ENCODE data around the gene CA11. TPM values are rescaled to one million over a fixed set of nuclear protein-coding genes. Genes with fewer than 3 reads are reported as not detected.
"Not testable (repeated sequence)": the region's sequence is repeated elsewhere in the genome, so short reads cannot be mapped to it uniquely, and the experiment has no call there.

The CA11 gene
- total RNA-seq, 1 donor from 2014 or later, result 12.6 TPM

DNA sequence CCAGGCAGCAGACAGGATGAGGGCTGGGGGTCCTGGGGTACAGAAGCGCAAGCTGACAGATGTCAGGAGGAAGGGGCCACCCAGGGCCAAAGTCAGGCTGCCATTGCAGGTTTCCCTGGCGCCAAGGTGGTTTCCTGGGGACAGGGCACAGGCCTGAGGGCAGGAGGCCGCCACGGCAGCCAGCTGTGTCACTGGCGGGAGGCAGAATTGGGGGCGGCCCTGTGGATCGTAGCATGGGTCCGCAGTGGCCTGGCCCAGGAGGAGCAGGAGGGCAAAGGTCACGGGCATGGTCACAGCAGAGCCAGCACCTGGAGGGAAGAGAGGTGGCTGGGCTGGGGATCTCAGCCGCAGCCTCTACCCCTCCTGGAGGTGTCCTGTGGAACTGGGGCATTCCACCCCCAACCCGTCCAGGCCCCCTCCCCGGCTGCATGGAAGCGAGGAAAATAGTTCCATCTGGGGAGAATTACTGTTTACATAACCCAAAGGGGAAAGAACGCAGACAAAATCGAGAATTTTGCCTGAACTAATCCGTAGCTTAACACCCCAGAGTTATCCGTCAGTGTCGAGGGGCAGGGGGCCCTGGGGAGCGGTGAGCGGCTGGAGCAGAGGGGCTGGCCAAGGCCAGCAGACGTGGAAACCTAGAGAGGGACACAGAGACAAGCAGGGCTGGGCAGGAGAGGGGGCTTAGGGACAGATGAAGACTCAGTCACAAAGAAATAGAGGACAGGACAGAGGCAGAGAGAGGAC, 24.9 kb upstream of the CA11 start:
- FAIRE-seq, result no peak
- peak in 1 of 2 donors; percentile 22 for DNase-seq (ENCODE audit: low spot score in 2 of 2)

DNA sequence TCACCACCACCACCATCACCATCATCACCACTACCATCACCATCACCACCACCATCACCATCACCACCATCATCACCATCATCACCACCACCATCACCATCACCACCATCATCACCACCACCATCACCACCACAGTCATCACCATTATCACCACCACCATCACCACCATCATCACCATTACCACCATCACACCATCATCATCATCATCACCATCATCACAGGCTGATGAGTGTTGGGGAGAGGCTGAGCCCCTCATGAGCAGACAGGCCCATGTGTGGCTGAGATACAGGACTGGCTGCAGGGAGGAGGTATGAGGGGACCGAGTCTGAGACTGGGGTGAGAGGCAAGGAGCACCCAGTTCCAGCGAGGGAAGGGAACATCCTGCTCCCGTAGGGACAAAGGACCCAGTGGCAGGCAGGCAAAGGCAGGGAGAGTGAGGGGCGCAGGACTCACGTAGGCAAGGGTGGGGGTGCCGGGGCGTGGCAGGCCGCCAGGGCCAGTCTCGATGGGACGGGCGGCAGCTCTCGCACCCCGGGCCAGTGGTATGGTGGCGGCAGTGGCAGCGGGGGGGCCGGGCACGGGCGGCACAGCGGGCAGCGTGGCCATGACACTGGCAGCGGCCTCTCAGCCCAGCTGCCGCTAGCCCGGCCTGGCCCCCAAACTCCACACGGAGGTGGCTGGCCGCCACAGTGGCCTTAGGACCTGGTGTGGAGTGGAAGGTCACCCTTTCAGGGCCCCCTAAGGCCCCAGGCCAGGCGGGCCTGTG, 24.1 kb upstream of the CA11 start:
- no peak for DNase-seq (ENCODE audit: low spot score in 2 of 2)
- no peak for FAIRE-seq

DNA sequence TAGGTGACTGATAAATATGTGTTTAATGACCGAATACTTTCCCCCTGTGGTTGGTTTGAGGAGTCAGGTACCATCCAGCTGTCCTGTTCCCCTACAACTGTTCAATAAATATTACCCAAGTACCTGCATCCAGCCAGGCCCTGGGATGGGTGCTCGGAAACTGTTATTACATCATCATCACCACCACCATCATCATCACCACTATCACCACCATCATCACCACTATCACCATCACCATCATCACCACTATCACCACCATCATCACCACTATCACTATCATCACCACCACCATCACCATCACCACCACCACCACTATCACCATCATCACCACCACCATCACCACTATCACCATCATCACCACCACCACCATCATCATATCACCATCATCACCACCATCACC, 22.8 kb upstream of the CA11 start:
- no peak for DNase-seq (ENCODE audit: low spot score in 2 of 2)
- FAIRE-seq, result no peak

DNA sequence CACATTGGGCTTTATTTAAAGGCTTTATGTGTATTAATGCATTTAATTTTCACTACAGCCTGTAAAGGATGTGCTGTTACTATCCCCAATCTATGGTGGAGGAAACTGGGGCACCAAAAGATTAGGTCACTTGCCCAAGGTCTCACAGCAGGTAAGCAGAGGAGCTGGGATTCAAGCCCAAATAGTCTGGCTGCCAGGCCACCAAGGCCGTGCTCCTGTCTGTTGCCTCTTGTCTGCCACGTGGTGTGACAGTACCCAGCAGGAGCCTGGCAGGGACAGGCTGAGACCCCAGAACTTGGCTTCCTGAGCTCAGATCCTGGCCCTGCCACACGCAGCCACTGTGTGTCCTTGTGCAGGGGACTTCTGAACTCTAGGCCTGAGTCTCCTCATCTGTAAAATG, 22.3 kb upstream of the CA11 start:
- DNase-seq (ENCODE audit: low spot score in 2 of 2) (no peak), FAIRE-seq (no peak)

DNA sequence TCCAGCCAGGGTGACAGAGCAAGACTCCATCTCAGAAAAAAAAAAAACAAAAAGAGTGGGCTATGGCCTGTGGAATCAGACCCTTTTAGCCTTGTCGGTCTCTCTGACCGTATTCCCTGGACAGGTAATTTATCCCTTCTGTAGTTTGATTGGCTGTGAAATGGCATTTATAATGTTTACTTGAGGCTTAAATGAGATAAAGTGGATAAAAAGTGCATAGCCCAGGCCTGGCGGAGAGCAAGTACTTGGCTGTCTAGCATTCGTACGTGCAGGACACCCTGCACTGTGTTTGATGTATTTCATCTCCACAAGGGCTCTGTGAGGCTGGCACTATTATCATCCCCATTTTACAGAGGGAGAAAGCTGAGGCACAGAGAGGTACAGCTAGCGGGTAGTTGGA, 19.8 kb upstream of the CA11 start:
- no peak for FAIRE-seq

DNA sequence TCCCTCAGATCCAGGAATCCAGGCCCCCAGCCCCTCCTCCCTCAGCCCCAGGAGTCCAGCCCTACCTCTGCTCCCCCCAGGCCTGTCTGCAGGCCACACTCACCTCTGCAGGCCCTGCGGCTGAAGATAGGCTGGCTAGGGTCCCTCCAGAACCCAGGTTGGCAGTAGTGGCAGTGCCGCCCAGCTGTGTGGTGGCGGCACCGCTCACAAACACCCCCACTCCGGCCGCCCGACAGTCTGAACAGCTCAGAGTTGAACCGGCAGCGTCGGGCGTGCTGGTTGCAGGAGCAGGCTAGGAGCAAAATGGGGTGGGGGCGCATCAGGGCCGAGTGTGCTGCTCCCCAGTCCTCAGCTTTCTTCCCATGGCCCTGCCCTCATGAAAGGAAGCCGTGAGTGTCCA, 18.5 kb upstream of the CA11 start:
- no peak for DNase-seq (ENCODE audit: low spot score in 2 of 2)
- FAIRE-seq, result no peak

More for the DNA sequence above, 19.8 kb upstream of the CA11 start:
- no peak for DNase-seq (ENCODE audit: low spot score in 2 of 2)

DNA sequence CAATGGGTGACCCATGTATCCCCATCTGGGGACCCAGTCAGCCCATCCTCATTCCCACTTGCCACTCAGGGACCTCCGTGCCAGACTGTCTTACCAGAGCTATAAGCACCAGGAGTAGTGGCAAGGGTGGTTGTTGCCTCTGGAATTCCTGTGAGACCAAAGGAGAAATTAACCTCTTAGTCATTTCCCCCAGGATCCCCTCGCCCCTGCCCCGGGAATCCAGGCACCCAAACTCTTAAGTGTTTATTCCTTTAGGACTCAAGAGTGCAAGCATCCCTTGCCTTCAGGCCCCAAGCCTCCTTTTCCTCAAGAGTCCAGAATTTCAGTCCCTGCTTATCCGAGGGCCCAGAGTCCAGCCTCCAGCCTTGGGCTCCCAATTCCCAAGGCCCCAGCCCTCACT, 17.7 kb upstream of the CA11 start:
- no peak for FAIRE-seq
- DNase-seq (ENCODE audit: low spot score in 2 of 2), result no peak

DNA sequence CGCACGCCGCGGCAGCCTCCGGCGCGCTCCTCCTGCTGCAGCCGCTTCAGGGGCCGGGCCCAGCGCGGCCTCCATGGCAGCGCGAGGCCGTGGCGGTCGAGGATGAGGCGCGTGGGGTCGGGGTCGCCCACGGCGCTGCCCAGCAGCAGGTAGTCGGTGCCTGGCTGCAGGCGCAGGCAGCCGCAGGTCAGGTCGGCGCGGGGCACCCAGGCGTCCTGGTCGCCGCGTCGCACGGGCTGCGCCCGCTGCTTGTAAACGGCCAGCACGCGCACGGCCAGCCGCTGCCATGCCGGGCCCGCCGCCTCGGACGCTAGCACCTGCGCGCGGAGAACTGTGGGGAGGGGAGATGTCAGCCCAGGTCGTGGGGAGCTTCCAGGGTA, 15.7 kb upstream of the CA11 start:
- FAIRE-seq, result no peak

DNA sequence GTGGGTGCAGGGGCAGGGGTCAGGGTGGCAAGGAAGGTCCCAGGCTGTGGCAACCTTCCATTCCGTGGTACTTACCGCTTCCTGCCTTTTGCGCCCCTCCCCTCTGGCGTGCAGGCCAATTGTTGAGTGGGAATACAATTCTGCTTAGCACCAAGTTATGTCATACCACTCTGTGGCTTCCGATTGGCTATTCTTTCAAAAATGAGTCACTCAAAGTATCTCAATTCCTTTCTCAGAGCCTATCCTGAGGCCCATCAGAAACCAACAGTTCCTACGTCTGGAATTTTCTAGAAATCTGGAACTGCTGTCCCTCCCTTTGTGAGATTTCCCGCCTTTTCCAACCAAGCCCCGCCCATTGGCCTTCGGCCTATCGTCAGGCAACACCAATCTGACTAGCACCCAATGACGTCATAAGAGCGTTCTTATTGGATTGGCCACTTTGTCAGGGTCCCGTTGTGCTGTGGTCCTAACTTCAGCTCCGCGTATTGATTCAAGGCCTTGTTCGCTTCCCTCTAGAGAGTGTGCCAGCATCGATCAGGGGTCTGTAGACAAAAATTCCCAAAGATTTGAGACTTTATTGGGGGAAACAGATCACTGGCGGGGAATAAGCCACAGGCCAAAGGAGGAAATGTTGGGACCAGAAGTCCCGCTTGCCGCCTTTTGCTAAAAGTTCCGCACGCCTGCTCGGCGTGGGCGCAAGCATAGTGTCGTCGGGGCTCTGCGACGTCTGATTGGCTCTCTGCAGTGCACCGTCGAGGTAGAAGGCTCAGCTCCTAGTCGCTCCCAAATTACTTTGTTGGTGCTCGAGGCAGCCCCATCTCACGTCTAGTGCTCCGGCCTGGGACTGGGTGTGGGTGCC, 15.1 kb upstream of the CA11 start:
- FAIRE-seq (no peak), DNase-seq (ENCODE audit: low spot score in 2 of 2) (peak; percentile 90 to 98)

More for the DNA sequence above, 15.7 kb upstream of the CA11 start:
- no peak for DNase-seq (ENCODE audit: low spot score in 2 of 2)

DNA sequence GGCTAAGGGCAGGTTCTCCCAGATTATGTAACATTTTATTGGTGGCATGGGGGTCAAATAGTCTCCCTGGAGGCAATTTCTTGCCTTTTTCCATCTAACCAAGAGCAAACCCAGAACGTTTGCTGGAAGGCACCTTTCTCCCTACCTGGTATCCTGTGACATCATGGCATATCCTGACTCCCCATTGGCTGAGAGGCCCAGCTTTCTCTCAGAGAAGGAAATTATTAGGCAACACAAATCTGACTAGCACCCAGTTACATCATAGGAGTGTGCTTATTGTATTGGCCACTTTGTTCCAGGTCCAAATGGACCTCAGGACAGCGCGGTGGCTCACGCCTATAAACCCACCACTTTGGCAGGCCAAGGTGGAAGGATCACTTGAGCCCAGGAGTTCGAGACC, 13.8 kb upstream of the CA11 start:
- peak in 1 of 2 donors; percentile 29 for DNase-seq (ENCODE audit: low spot score in 2 of 2)
- no peak for FAIRE-seq

DNA sequence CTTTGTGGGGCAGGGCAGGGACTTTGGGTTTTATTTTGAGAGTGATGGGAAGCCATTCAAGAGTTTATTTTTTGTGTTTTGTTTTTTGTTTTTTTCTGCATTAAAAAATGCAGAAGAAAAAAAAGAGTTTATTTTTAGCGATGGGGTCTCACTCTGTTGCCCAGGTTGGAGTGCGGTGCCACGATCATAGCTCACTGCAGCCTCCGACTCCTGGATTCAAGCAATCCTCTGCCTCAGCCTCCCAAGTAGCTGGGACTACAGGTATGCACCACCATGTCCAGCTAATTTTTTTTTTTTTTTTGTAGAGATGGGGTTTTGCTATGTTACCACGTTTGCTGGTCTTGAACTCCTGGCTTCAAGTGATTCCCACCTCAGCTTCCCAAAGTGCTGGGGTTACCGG, 12.5 kb upstream of the CA11 start:
- DNase-seq (ENCODE audit: low spot score in 2 of 2) (no peak), FAIRE-seq (no peak)

DNA sequence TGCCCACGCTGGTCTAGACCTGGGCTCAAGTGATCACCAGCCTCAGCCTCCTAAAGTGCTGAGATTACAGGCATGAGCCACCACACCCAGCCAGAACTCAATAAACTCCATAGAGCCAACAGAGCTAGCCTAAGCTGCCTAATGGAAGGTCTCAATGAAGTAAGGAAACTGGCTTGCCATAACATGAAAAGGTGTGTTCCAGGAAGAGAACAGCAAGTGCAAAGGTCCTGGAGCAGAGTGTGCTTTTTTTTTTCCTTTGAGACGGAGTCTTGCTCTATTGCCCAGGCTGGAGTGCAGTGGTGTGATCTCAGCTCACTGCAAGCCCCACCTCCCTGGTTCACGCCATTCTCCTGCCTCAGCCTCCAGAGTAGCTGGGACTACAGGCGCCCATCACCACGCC, 11.8 kb upstream of the CA11 start:
- DNase-seq (ENCODE audit: low spot score in 2 of 2); FAIRE-seq: not testable (repeated sequence)

DNA sequence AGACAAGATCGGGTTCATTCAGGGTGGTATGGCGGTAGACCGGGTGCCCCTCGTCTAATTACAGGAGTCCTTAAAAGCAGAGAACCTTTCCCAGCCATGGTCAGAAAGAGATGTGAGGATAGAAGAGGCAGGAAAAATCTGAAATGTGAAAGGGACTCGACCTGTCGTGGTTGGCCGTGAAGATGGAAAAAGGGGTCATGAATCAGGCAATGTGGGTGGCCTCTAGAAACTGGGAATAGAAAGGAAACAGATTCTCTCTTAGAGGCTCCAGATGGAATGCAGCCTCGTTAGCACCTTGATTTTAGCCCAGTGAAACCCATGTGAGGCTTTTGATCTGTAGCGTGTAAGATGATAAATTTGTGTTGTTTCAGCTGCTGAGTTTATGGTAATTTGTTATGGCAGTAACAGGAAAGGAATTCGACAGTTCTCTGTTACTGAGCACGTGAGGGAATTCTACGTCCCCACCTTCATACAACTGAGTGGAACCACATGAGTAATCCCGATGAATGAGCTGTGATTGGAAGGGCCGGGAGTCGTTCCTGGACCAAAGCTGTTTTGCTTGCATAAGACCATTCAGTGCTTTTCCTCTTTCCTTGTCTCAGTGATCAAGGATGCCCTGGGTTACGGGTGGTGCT, 11.0 kb upstream of the CA11 start:
- DNase-seq (ENCODE audit: low spot score in 2 of 2) (no peak), FAIRE-seq (no peak)

DNA sequence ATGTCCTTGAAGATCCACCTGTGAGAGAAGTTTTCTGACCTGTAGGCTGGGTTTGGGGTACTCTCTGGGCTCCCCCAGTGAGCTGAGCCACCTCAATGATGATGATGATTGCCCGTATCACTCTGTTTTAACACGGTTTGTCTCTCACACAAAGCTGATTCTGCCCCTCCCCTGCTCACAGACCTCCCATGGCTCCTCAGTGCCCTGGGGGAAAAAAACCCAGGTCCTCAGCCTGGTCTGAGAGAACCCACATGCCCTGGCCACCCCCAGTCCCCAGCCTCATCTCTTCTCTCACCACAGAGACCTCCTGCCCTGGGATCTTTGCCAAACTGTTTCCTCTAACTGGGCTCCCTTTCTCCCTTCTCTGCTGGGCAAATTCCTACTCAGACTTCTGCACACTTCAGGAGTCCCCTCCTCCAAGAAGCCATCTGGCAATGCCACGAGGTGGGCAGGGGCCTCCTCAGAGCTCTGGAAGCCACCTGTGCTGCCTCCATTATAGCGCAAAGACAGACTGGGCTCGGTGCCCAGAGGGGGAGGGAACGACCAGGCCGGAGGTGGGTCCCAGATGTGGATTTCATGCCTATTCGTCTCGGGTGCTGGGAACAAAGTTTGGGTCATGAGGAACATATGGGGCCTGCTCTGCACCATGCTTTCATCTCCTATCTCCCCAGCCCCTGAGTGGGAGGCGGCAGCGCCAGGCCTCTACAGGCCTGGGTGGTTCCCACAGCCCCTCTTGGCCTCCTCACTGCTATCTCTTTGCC, 8.5 kb upstream of the CA11 start:
- no peak for DNase-seq (ENCODE audit: low spot score in 2 of 2)
- no peak for FAIRE-seq

DNA sequence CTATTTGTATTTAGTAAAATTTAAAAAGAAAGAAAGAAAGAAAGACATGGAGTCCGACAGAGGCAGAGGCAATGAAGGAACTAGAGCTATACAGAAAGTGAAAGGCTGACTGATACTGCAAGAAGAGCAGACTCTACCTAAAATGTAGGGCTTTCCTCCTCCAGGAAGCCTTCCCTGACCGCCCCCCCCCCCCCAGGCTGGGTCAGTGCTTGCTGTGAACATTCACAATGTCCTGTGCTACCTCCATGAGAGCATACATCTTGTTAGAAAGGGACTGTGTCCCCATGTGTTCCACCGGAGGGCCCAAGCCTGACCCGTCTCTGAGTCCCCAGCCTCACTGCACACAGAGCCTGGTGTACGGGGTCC, 5.7 kb upstream of the CA11 start:
- DNase-seq (ENCODE audit: low spot score in 2 of 2), result no peak
- no peak for FAIRE-seq

DNA sequence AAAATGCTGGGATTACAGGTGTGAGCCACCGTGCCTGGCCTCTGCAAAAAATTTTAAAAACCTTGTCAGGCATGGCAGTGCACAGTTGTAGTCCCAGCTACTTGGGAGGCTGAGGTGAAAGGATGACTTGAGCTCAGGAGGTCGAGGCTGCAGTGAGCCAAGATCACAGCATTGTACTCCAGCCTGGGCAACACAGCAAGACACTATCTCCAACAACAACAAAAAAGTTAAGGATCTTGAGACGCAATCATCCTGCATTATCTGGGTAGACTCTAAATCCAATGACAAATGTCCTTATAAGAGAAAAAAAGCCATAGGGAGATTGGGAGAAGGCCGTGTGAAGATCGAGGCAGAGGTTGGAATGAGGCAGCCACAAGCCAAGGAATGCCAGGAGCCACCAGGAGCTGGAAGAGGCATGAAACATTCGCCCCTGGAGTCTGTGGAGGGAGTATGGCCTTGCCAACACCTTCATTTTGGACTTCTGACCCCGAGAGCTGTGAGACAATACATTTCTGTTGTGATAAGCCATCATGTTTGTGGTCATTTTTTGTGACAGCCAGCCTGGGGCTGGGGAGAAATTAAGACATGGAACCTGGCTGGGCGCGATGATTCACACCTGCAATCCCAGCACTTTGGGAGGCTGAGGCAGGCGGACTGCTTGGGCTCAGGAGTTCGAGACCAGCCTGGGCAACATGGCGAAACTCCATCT, 5.1 kb upstream of the CA11 start:
- FAIRE-seq, result no peak
- DNase-seq (ENCODE audit: low spot score in 2 of 2), result no peak

DNA sequence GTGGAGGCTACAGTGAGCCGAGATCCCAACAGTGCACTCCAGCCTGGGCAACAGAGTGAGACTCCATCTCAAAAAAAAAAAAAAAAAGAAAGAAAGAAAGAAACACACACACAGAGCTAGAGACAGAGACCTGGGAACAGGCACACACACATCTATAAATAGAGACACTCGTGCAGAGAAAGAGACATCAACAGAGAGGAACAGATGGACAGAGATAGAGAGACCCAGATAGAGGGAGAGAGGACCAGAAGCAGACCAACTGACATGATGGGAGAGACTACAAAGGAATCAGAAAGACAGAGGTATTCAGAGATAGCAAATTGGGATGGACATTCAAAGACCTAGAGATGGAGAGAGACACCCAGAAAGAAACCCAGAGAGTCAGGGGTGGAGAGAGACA, 2.1 kb upstream of the CA11 start:
- no peak for DNase-seq (ENCODE audit: low spot score in 2 of 2)
- no peak for FAIRE-seq

DNA sequence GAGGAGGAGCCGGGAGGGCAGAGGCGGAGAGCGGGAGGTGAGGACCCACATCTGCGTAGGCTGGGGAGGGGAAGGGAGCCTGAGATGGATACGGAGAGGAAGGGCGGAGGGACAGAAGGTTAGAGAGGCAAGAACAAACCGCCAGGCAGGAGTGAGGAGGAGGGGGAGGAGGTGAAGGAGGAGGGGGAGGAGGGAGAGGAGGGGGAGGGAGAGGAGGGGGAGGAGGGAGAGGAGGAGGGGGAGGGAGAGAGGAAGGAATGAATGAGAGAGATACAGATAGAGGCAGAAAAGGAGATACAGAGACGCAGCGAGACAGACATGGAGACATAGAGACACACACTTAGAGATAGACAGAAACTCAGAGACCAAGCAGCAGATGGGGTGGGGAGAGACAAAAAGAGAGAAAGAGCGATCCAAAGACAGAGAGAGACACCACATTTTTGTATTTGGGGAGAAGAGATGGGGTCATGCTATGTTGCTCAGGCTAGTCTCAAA, 782 bp upstream of the CA11 start:
- DNase-seq (ENCODE audit: low spot score in 2 of 2), result peak in 1 of 2 donors; percentile 24
- FAIRE-seq, result no peak

DNA sequence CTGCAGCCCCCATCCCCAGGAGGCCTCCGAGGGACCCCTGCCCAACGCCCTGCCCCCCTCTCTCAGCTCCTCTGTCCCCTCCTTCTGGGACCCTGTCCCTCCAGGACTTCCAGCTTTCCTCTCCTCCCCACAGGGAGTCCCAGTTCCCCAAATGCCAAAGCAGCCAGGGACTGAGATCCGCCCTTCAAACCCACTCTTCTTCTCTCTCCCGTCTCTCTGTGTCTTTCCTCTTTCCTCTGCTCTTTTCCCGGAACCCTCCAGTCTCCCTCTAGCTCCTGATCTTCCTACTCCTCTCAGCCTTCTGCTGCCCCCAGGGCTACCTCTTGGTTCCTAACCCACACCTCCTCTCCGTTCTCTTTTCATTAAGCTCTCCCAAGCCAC, 377 bp downstream of the CA11 start:
- DNase-seq (ENCODE audit: low spot score in 2 of 2) (peak in 1 of 2 donors; percentile 44), FAIRE-seq (no peak)

Data from frontal cortex (tissue), 4 donors.